ENCODE measurements around the gene HIPK3. TPM values are rescaled to one million over a fixed set of nuclear protein-coding genes. Genes with fewer than 3 reads are reported as not detected.

The HIPK3 gene
- polyA plus RNA-seq, 1 donor from 2014 or later, result 25.5 TPM

GRCh38 chr11:33388793-33389525 lies 131.8 kb downstream of the HIPK3 start:
- H3K79me2 ChIP-seq (replicated peaks; ENCODE audit: insufficient read depth, low read length), result peaks cover 18% of the 10 kb centered on the region
- no peak overlapping the region for H3K4me2 ChIP-seq (ENCODE audit: low read length)
- H4K20me1 ChIP-seq (ENCODE audit: insufficient read depth), result no peaks in the 10 kb centered on the region
- H3K27me3 ChIP-seq (ENCODE audit: insufficient read depth, low read depth, low read length), result no peaks in the 10 kb centered on the region
- no peak overlapping the region for H3K4me3 ChIP-seq (ENCODE audit: low read length)
- no peak overlapping the region for H3K27ac ChIP-seq (ENCODE audit: low read length)
- no peaks in the 10 kb centered on the region for H3K36me3 ChIP-seq (ENCODE audit: insufficient read depth, low read length)
- no peak overlapping the region for H2AFZ ChIP-seq (ENCODE audit: low read depth, low read length)
- no peak overlapping the region for H3K9ac ChIP-seq (ENCODE audit: low read length)
- TF ChIP-seq CTCF (IDR thresholded peaks at IDR 0.05; ENCODE audit: poor library complexity, severe bottlenecking) (no peak), RAD21 (conservative IDR thresholded peaks at IDR 0.05) (no peak), REST (IDR thresholded peaks at IDR 0.05; ENCODE audit: borderline replicate concordance) (no peak), TAF1 (IDR thresholded peaks at IDR 0.05; ENCODE audit: low read depth) (no peak), POLR2AphosphoS5 (IDR thresholded peaks at IDR 0.05) (no peak), MXI1 (conservative IDR thresholded peaks at IDR 0.05; ENCODE audit: poor library complexity, severe bottlenecking) (no peak), SMC3 (conservative IDR thresholded peaks at IDR 0.05; ENCODE audit: poor library complexity) (no peak), EZH2 (IDR thresholded peaks at IDR 0.05; ENCODE audit: borderline replicate concordance, insufficient read depth, low read length, poor library complexity, severe bottlenecking) (no peak), EP300 (conservative IDR thresholded peaks at IDR 0.05; ENCODE audit: poor library complexity, severe bottlenecking) (no peak)
- no peaks in the 10 kb centered on the region for H3K9me2 ChIP-seq (ENCODE audit: insufficient read depth, low read length)
- H3K9me3 ChIP-seq (ENCODE audit: low read length), result no peaks in the 10 kb centered on the region
- peaks cover 3% of the 10 kb centered on the region for H3F3A ChIP-seq (ENCODE audit: insufficient read depth, low read length, poor library complexity, severe bottlenecking)

GRCh38 chr11:33389635-33390034 lies 132.5 kb downstream of the HIPK3 start:
- H3K27me3 ChIP-seq (ENCODE audit: insufficient read depth, low read depth, low read length), result no peaks in the 10 kb centered on the region
- H3K9ac ChIP-seq (ENCODE audit: low read length), result no peak overlapping the region
- no peaks in the 10 kb centered on the region for H3K9me2 ChIP-seq (ENCODE audit: insufficient read depth, low read length)
- no peak overlapping the region for H2AFZ ChIP-seq (ENCODE audit: low read depth, low read length)
- H3F3A ChIP-seq (ENCODE audit: insufficient read depth, low read length, poor library complexity, severe bottlenecking), result peaks cover 3% of the 10 kb centered on the region
- no peak overlapping the region for H3K4me2 ChIP-seq (ENCODE audit: low read length)
- no peak overlapping the region for H3K27ac ChIP-seq (ENCODE audit: low read length)
- H3K36me3 ChIP-seq (ENCODE audit: insufficient read depth, low read length), result no peaks in the 10 kb centered on the region
- TF ChIP-seq SMC3 (conservative IDR thresholded peaks at IDR 0.05; ENCODE audit: poor library complexity), result no peak
- TF ChIP-seq CTCF (IDR thresholded peaks at IDR 0.05; ENCODE audit: poor library complexity, severe bottlenecking), result no peak
- TF ChIP-seq MXI1 (conservative IDR thresholded peaks at IDR 0.05; ENCODE audit: poor library complexity, severe bottlenecking), result no peak
- no peak for TF ChIP-seq RAD21 (conservative IDR thresholded peaks at IDR 0.05)
- no peak for TF ChIP-seq REST (IDR thresholded peaks at IDR 0.05; ENCODE audit: borderline replicate concordance)
- TF ChIP-seq EZH2 (IDR thresholded peaks at IDR 0.05; ENCODE audit: borderline replicate concordance, insufficient read depth, low read length, poor library complexity, severe bottlenecking), result no peak
- no peak for TF ChIP-seq EP300 (conservative IDR thresholded peaks at IDR 0.05; ENCODE audit: poor library complexity, severe bottlenecking)
- no peak for TF ChIP-seq POLR2AphosphoS5 (IDR thresholded peaks at IDR 0.05)
- TF ChIP-seq TAF1 (IDR thresholded peaks at IDR 0.05; ENCODE audit: low read depth), result no peak
- H3K9me3 ChIP-seq (ENCODE audit: low read length), result no peaks in the 10 kb centered on the region
- H4K20me1 ChIP-seq (ENCODE audit: insufficient read depth), result no peaks in the 10 kb centered on the region
- H3K4me3 ChIP-seq (ENCODE audit: low read length), result no peak overlapping the region
- peaks cover 13% of the 10 kb centered on the region for H3K79me2 ChIP-seq (replicated peaks; ENCODE audit: insufficient read depth, low read length)

All from neural cell (in vitro differentiated cells).